NCI-H1048 (cell line): Measurements from ENCODE around the gene MNAT1.
"Not testable (repeated sequence)": the region's sequence is repeated elsewhere in the genome, so short reads cannot be mapped to it uniquely, and the experiment has no call there.

Experiments used
- DNase-seq: peaks from one replicate; lab custom pipeline; 2025; lab: John Stamatoyannopoulos, UW

The MNAT1 gene

GRCh38 chr14:60805841-60806430 is 71.4 kb downstream of the MNAT1 start:
- DNase-seq = no peak

- no peak for DNase-seq
Observed at GRCh38 chr14:60807247-60807646, 72.7 kb downstream of the MNAT1 start.

GRCh38 chr14:60807971-60808370 is 73.4 kb downstream of the MNAT1 start:
- no peak for DNase-seq

GRCh38 chr14:60812987-60813386 is 78.4 kb downstream of the MNAT1 start:
- no peak for DNase-seq

GRCh38 chr14:60815371-60815770 is 80.8 kb downstream of the MNAT1 start:
- no peak for DNase-seq

- no peak for DNase-seq
Observed at GRCh38 chr14:60817113-60817512, 82.6 kb downstream of the MNAT1 start.

GRCh38 chr14:60819575-60819974 is 85.0 kb downstream of the MNAT1 start:
- no peak for DNase-seq

GRCh38 chr14:60838601-60839000 is 104.0 kb downstream of the MNAT1 start:
- no peak for DNase-seq

- no peak for DNase-seq
Observed at GRCh38 chr14:60839057-60839456, 104.5 kb downstream of the MNAT1 start.

GRCh38 chr14:60839657-60840056 is 105.1 kb downstream of the MNAT1 start:
- no peak for DNase-seq

GRCh38 chr14:60840313-60840712 is 105.8 kb downstream of the MNAT1 start:
- DNase-seq = no peak

- no peak for DNase-seq
Observed at GRCh38 chr14:60845523-60845922, 111.0 kb downstream of the MNAT1 start.

GRCh38 chr14:60848066-60848465 is 113.5 kb downstream of the MNAT1 start:
- no peak for DNase-seq

- not testable (repeated sequence) for DNase-seq
Observed at GRCh38 chr14:60851692-60852091, 117.1 kb downstream of the MNAT1 start.

- no peak for DNase-seq
Observed at GRCh38 chr14:60856111-60856510, 121.5 kb downstream of the MNAT1 start.

- no peak for DNase-seq
Observed at GRCh38 chr14:60859525-60859924, 125.0 kb downstream of the MNAT1 start.

GRCh38 chr14:60861545-60862140 is 127.1 kb downstream of the MNAT1 start:
- no peak for DNase-seq

- no peak for DNase-seq
Observed at GRCh38 chr14:60862283-60862682, 127.7 kb downstream of the MNAT1 start.

- DNase-seq = no peak
Observed at GRCh38 chr14:60863249-60863648, 128.7 kb downstream of the MNAT1 start.

- DNase-seq = no peak
Observed at GRCh38 chr14:60865378-60866127, 131.0 kb downstream of the MNAT1 start.

- DNase-seq = no peak
Observed at GRCh38 chr14:60867503-60868172, 133.1 kb downstream of the MNAT1 start.

GRCh38 chr14:60878121-60878520 is 143.6 kb downstream of the MNAT1 start:
- DNase-seq = no peak

GRCh38 chr14:60878536-60878935 is 144.0 kb downstream of the MNAT1 start:
- no peak for DNase-seq
